HG02885 (cell line): ENCODE measurements around the gene FAM13B.
"Not testable (repeated sequence)": the region's sequence is repeated elsewhere in the genome, so short reads cannot be mapped to it uniquely, and the experiment has no call there.

Experiments
- ATAC-seq: cut with Tn5 transposase; IDR thresholded peaks from one replicate; pipeline ENCODE4 v1.9.1; 2021; ENCODE audit warnings: mild to moderate bottlenecking; ENCODE audit not compliant: unreplicated experiment, poor library complexity

The FAM13B gene

GRCh38 chr5:138032572-138033385 is at the start of gene FAM13B:
TSS of gene FAM13B (minus strand) at chr5:138033079. CDS start at chr5:138019111, 13,968 bp downstream.
- ATAC-seq = peak; percentile 62

DNA sequence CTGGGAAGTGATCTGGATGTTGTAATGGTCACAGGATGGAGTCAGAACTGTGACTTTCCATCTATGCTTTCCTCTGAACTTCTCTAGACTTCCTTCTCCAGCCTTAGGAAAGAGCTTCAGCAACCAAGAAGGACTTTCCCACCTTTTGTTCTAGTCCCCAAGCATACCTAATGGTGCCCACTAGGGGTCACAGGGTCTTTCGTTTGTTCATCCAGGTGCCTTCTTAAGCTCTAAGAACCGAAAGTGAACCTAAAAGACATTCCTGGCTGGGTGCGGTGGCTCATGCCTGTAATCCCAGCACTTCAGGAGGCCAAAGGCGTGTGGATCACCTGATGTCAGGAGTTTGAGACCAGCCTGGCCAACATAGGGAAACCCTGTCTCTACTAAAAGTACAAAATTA is 49.2 kb upstream of the FAM13B start:
- ATAC-seq = no peak

- no peak for ATAC-seq
Measured at GRCh38 chr5:138078006-138078643, 45.2 kb upstream of the FAM13B start.

GRCh38 chr5:138077064-138077696 is 44.3 kb upstream of the FAM13B start:
- no peak for ATAC-seq

DNA sequence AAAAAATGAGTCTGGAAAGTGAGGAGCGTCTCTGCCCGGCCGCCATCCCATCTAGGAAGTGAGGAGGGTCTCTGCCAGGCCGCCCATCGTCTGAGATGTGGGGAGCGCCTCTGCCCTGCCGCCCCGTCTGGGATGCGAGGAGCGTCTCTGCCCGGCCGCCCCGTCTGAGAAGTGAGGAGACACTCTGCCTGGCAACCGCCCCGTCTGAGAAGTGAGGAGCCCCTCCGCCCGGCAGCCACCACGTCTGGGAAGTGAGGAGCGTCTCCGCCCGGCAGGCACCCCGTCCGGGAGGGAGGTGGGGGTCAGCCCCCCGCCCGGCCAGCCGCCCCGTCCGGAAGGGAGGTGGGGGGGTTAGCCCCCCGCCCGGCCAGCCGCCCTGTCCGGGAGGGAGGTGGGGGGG is 37.1 kb upstream of the FAM13B start:
- ATAC-seq = not testable (repeated sequence)

- ATAC-seq = no peak
Measured at GRCh38 chr5:138068742-138069600, 36.1 kb upstream of the FAM13B start.

- no peak for ATAC-seq
Measured at GRCh38 chr5:138067945-138068344, 35.1 kb upstream of the FAM13B start.

DNA sequence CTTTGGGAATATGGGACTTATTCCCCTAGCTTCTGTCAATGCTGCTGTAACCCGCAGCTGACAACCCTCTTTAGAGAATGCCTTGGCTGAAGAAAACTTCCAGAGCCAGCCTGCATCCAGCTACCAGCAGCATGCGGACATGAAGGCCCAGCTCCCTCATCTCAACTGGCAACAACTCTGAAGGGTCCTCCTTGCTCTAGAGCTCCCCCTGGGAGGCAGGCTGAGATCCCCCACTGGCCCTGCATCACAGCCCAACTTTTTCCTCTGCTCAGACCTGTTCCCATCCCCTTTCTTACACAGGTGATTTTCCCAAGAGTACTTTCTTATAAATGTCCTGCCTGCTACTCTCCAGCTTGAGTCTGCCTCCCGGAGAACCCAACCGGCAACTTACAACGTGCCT is 32.2 kb upstream of the FAM13B start:
- ATAC-seq = no peak

DNA sequence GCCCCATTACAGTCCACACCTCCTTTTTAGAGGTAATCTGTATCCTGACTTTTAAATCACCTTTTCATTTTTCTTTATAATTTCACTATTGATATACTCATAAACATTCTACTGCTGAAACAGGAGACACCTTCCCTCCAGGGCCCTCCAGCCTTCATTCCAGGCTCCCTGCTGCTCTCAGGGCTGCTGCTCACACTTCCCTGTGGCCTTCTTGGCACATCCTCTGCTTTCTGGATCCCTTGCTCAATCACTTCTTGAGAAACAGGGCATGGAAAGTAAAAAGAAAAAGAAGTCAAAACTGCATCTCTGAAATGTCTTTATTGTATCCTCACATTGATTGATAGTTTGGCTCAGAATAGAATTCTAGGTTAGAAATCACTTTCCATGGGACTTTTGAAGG is 31.6 kb upstream of the FAM13B start:
- ATAC-seq = no peak

GRCh38 chr5:138054847-138055558 is 22.1 kb upstream of the FAM13B start:
- no peak for ATAC-seq

GRCh38 chr5:138054206-138054605 is 21.3 kb upstream of the FAM13B start:
- ATAC-seq = no peak

DNA sequence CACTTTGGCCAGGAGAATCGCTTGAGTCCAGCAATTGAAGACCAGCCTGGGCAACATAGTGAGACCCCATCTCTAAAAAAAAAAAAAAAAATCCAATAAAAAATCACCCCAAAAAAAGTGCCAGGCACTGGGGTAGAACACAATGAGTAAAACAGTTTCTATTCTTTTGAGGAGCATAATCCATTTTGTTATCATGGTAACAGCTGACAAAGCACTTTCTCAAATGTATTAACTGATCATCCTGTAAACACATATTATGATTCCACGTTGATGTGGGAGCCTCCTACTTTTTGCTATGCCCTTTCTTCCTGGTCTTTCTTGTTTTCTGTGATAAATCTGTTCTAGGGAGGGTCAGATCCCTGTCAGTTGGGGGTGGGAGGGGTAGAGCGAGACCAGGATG is 20.7 kb upstream of the FAM13B start:
- no peak for ATAC-seq

- not testable (repeated sequence) for ATAC-seq
Measured at GRCh38 chr5:138052718-138053117, 19.8 kb upstream of the FAM13B start.

GRCh38 chr5:138051441-138052296 is 18.8 kb upstream of the FAM13B start:
- no peak for ATAC-seq

DNA sequence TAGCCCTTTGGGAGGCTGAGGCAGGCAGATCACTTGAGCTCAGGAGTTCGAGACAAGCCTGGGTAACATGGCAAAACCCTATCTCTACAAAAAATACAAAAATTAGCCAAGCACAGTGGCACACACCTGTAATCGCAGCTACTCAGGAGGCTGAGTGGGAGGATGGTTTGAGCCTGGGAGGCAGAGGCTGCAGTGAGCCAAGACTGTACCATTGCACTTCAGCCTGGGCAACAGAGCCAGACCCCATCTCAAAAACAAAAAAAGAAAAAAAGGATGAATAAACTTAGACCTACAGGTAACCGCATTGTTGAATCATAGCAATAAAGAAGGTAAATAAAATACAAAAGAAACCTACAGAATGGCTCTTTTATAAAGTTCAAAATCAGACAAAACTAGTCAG is 12.4 kb upstream of the FAM13B start:
- not testable (repeated sequence) for ATAC-seq

GRCh38 chr5:138038826-138039225 is 5.9 kb upstream of the FAM13B start:
- ATAC-seq = no peak

- no peak for ATAC-seq
Measured at GRCh38 chr5:138037907-138038633, 5.2 kb upstream of the FAM13B start.

DNA sequence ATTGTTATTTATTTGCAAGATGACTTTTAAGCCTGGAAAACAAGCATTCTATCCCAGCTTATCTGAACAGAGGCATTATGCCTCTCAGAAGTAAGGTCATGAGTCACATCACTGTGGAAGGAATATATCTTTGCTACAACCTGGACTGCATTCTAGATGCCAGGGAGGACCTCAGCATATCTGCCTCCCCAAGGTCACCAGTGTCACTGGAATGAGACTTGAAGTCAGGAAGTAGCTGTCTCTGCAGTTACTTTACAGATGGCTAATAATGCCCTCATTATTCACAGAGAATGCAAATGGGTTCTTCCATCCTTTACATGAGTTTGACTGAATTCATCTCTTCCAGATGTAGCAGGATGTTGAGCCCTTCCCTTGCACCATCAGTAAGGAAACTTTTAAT is 4.4 kb upstream of the FAM13B start:
- ATAC-seq = no peak
